Endothelial cell (in vitro differentiated cells): ENCODE measurements around the gene ZNF365. TPM values are rescaled to one million over a fixed set of nuclear protein-coding genes. Genes with fewer than 3 reads are reported as not detected.

Source experiments
- DNase-seq: peaks from one replicate; pipeline ENCODE4 v3.0.0; 2021; ENCODE audit warnings: low spot score
- H3K27ac Mint-ChIP-seq: one replicate; pipeline ENCODE4 v1.8.0; 2021; ENCODE audit warnings: mixed read lengths, inconsistent platforms; ENCODE audit not compliant: unreplicated experiment
- H3K27me3 Mint-ChIP-seq: one replicate; pipeline ENCODE4 v1.8.0; 2021; ENCODE audit warnings: mild to moderate bottlenecking, moderate library complexity, mixed read lengths, inconsistent platforms; ENCODE audit not compliant: unreplicated experiment
- H3K36me3 Mint-ChIP-seq: one replicate; pipeline ENCODE4 v1.8.0; 2021; ENCODE audit warnings: mild to moderate bottlenecking, low read depth, mixed read lengths, inconsistent platforms; ENCODE audit not compliant: unreplicated experiment
- H3K4me1 Mint-ChIP-seq: one replicate; pipeline ENCODE4 v1.8.0; 2021; ENCODE audit warnings: mild to moderate bottlenecking, mixed read lengths, inconsistent platforms; ENCODE audit not compliant: unreplicated experiment
- H3K4me3 Mint-ChIP-seq: one replicate; pipeline ENCODE4 v1.8.0; 2021; ENCODE audit warnings: mild to moderate bottlenecking, mixed read lengths, inconsistent platforms; ENCODE audit not compliant: unreplicated experiment
- H3K9me3 Mint-ChIP-seq: one replicate; pipeline ENCODE4 v1.8.0; 2021; ENCODE audit warnings: mixed read lengths, inconsistent platforms; ENCODE audit not compliant: unreplicated experiment
- CTCF ChIP-seq: fragments of 200-600 bp; sonication (generic); IDR thresholded peaks from one replicate; pipeline ENCODE4 v1.5.0; 2021; ENCODE audit warnings: antibody characterized with exemption; ENCODE audit not compliant: unreplicated experiment
- total RNA-seq: library from RNA; stranded (reverse); fragmentation: NEBNext Ultra II Directional; extraction: Animal tissue kit (Norgen Biotek cat#: 25700); gene quantifications from one replicate; pipeline ENCODE4 v1.2.1, GENCODE V29; 2021; ENCODE audit not compliant: unreplicated experiment

The ZNF365 gene
- total RNA-seq, 1 donor from 2014 or later: not detected

- Mint-ChIP-seq H3K4me1 (no peaks in the 10 kb centered on the region), H3K4me3 (no peak overlapping the region), H3K9me3 (no peaks in the 10 kb centered on the region), H3K36me3 (no peaks in the 10 kb centered on the region), H3K27me3 (no peaks in the 10 kb centered on the region), H3K27ac (no peak overlapping the region)
- DNase-seq: no peak
- TF ChIP-seq CTCF: no peak
Measured at GRCh38 chr10:62386356-62387320, 12.5 kb downstream of the ZNF365 start.

- Mint-ChIP-seq H3K36me3 (no peaks in the 10 kb centered on the region), H3K27me3 (no peaks in the 10 kb centered on the region), H3K27ac (no peak overlapping the region), H3K4me3 (no peak overlapping the region), H3K4me1 (no peaks in the 10 kb centered on the region), H3K9me3 (no peaks in the 10 kb centered on the region)
- no peak for TF ChIP-seq CTCF
- DNase-seq: no peak
Measured at GRCh38 chr10:62388328-62388727, 14.2 kb downstream of the ZNF365 start.

- Mint-ChIP-seq H3K27ac (no peak overlapping the region), H3K4me1 (no peaks in the 10 kb centered on the region), H3K36me3 (no peaks in the 10 kb centered on the region), H3K9me3 (no peaks in the 10 kb centered on the region), H3K27me3 (no peaks in the 10 kb centered on the region), H3K4me3 (no peak overlapping the region)
- no peak for TF ChIP-seq CTCF
- DNase-seq: no peak
Measured at GRCh38 chr10:62390497-62391176, 16.5 kb downstream of the ZNF365 start.

- no peaks in the 10 kb centered on the region for H3K9me3 Mint-ChIP-seq
- no peak overlapping the region for H3K27ac Mint-ChIP-seq
- TF ChIP-seq CTCF: no peak
Measured at GRCh38 chr10:62393237-62393636, 19.1 kb downstream of the ZNF365 start.

More at GRCh38 chr10:62393237-62393636, 19.1 kb downstream of the ZNF365 start:
- H3K27me3 Mint-ChIP-seq: no peaks in the 10 kb centered on the region
- no peaks in the 10 kb centered on the region for H3K4me1 Mint-ChIP-seq
- DNase-seq: no peak
- H3K36me3 Mint-ChIP-seq: no peaks in the 10 kb centered on the region
- no peak overlapping the region for H3K4me3 Mint-ChIP-seq
